GM19438 (cell line): Measurements from ENCODE around the gene SRRD.

Experiments used
- ATAC-seq: cut with Tn5 transposase; IDR thresholded peaks from one replicate; pipeline ENCODE4 v1.9.1; 2021; ENCODE audit warnings: low read depth; ENCODE audit not compliant: unreplicated experiment

SRRD gene

GRCh38 chr22:26453216-26453615 is 30.5 kb upstream of the SRRD start:
- no peak for ATAC-seq

- ATAC-seq, result no peak
Measured at GRCh38 chr22:26453812-26454500, 29.7 kb upstream of the SRRD start.

- no peak for ATAC-seq
Measured at GRCh38 chr22:26457661-26458272, 25.9 kb upstream of the SRRD start.

GRCh38 chr22:26460202-26460601 is 23.5 kb upstream of the SRRD start:
- no peak for ATAC-seq

GRCh38 chr22:26461188-26461810 is 22.4 kb upstream of the SRRD start:
- ATAC-seq, result no peak

- ATAC-seq, result no peak
Measured at GRCh38 chr22:26462051-26462450, 21.6 kb upstream of the SRRD start.

- ATAC-seq, result no peak
Measured at GRCh38 chr22:26462641-26463040, 21.0 kb upstream of the SRRD start.

GRCh38 chr22:26463101-26463661 is 20.5 kb upstream of the SRRD start:
- no peak for ATAC-seq

GRCh38 chr22:26463688-26464087 is 20.0 kb upstream of the SRRD start:
- ATAC-seq, result no peak

- no peak for ATAC-seq
Measured at GRCh38 chr22:26464312-26464711, 19.4 kb upstream of the SRRD start.

GRCh38 chr22:26466196-26466595 is 17.5 kb upstream of the SRRD start:
- ATAC-seq, result no peak

- no peak for ATAC-seq
Measured at GRCh38 chr22:26470807-26471206, 12.9 kb upstream of the SRRD start.

- no peak for ATAC-seq
Measured at GRCh38 chr22:26471522-26471921, 12.2 kb upstream of the SRRD start.

- no peak for ATAC-seq
Measured at GRCh38 chr22:26474682-26475081, 9.0 kb upstream of the SRRD start.

GRCh38 chr22:26476705-26477340 is 6.9 kb upstream of the SRRD start:
- no peak for ATAC-seq

GRCh38 chr22:26477341-26477731 is 6.3 kb upstream of the SRRD start:
- ATAC-seq, result no peak

- no peak for ATAC-seq
Measured at GRCh38 chr22:26479043-26479791, 4.5 kb upstream of the SRRD start.

- ATAC-seq, result no peak
Measured at GRCh38 chr22:26479792-26480610, 3.7 kb upstream of the SRRD start.

- ATAC-seq, result no peak
Measured at GRCh38 chr22:26480611-26480932, 3.1 kb upstream of the SRRD start.
